CD4-positive, alpha-beta T cell (primary cell): ENCODE measurements around the gene KASH5. TPM values are rescaled to one million over a fixed set of nuclear protein-coding genes. Genes with fewer than 3 reads are reported as not detected.
A peak's percentile ranks its signal among the peaks of the same experiment; 100 is the strongest.

Experiments
- ATAC-seq: fragments of 200-7000 bp; cut with Tn5 transposase; one replicate; pipeline ENCODE4 v1.10.0; 2022; ENCODE audit warnings: mild to moderate bottlenecking; ENCODE audit not compliant: poor library complexity
- CTCF ChIA-PET: fragments of 350-600 bp; sonication (Branson Sonifier 250); formaldehyde crosslinking; loops from one replicate; lab custom pipeline; 2021; ENCODE audit warnings: antibody characterized with exemption, inconsistent platforms; lab: Charles Lee
- POLR2A ChIA-PET: fragments of 350-600 bp; sonication (Branson Sonifier 250); formaldehyde crosslinking; loops from one replicate; lab custom pipeline; 2021; ENCODE audit warnings: antibody characterized with exemption, inconsistent platforms; lab: Charles Lee
- DNase-seq, 14 experiments: peaks; one replicate each; pipeline ENCODE4 v3.0.0-alpha.2; 2013 to 2020; ENCODE audit warnings: mixed read lengths in 2 of 14
- H3K27ac ChIP-seq, 2 donors: one replicate each; pipeline versions ENCODE4 v1.5.1 to v1.7.0; 2013; ENCODE audit warnings: low read length in 2 of 2, low read depth in 1 of 2, mild to moderate bottlenecking in 1 of 2
- H3K27me3 ChIP-seq, 2 experiments: 1 replicate in 1 of 2; 2 replicates in 1 of 2; pipeline versions ENCODE4 v1.6.1 to v1.7.0; 2013; ENCODE audit warnings: low read length in 2 of 2, control low read depth in 1 of 2, mild to moderate bottlenecking in 1 of 2, moderate library complexity in 1 of 2; ENCODE audit not compliant: insufficient read depth in 2 of 2, control insufficient read depth in 1 of 2
- H3K36me3 ChIP-seq: one replicate; pipeline ENCODE4 v1.6.1; 2013; ENCODE audit warnings: low read length, control low read depth; ENCODE audit not compliant: insufficient read depth
- H3K4me1 ChIP-seq: one replicate; pipeline ENCODE4 v1.6.1; 2013; ENCODE audit warnings: low read length, control low read depth; ENCODE audit not compliant: insufficient read depth
- H3K4me3 ChIP-seq: one replicate; pipeline ENCODE4 v1.5.1; 2013; ENCODE audit warnings: mild to moderate bottlenecking, low read length, moderate library complexity
- H3K9me3 ChIP-seq, 2 experiments: 1 replicate in 1 of 2; 2 replicates in 1 of 2; pipeline versions ENCODE4 v1.6.1 to v1.7.0; 2013; ENCODE audit warnings: low read length in 2 of 2, mild to moderate bottlenecking in 2 of 2, control low read depth in 1 of 2, moderate library complexity in 1 of 2; ENCODE audit not compliant: control insufficient read depth in 1 of 2, insufficient read depth in 1 of 2
- H3K27ac Mint-ChIP-seq: one replicate; pipeline ENCODE4 v1.8.0; 2020; ENCODE audit warnings: mixed read lengths
- H3K27me3 Mint-ChIP-seq: one replicate; pipeline ENCODE4 v1.8.0; 2021; ENCODE audit warnings: mixed read lengths
- H3K36me3 Mint-ChIP-seq: one replicate; pipeline ENCODE4 v1.8.0; 2021; ENCODE audit warnings: low read depth, mixed read lengths
- H3K4me1 Mint-ChIP-seq: one replicate; pipeline ENCODE4 v1.8.0; 2021; ENCODE audit warnings: low read depth, mixed read lengths
- H3K4me3 Mint-ChIP-seq: one replicate; pipeline ENCODE4 v1.8.0; 2020; ENCODE audit warnings: mild to moderate bottlenecking, mixed read lengths
- H3K9me3 Mint-ChIP-seq: one replicate; pipeline ENCODE4 v1.8.0; 2020; ENCODE audit warnings: mixed read lengths
- intact Hi-C, 2 experiments: fragments of 100-400 bp; cut with DNase I in 1 of 2; cut with micrococcal nuclease in 1 of 2; formaldehyde crosslinking; loops; one replicate each; pipeline versions ENCODE4 v1.15.1 to v1.9.0; 2023 to 2025; cut with DNase I, micrococcal nuclease
- total RNA-seq, 174 experiments: library from RNA in 2 of 174; stranded (reverse) in 2 of 174; gene quantifications; one replicate each; pipeline ENCODE4 v1.2.3 and lab custom pipeline; 2021 to 2026
- TF ChIP-seq, protein P1 (sequence below): fragments of 200-600 bp; IDR thresholded peaks from one replicate; pipeline ENCODE4 v1.8.0; 2022; ENCODE audit warnings: antibody characterized with exemption, mild to moderate bottlenecking

KASH5 gene
- total RNA-seq, 2 experiments from 2014 or later, result not detected

GRCh38 chr19:49343123-49343522, 44.9 kb upstream of the KASH5 start:
- CTCF ChIA-PET, result interaction anchor here (1.3 kb wide), 1 partner anchor 15 kb away, joined by 6 read pairs; no protein-coding TSS in a partner anchor
- TF ChIP-seq, protein P1, sequence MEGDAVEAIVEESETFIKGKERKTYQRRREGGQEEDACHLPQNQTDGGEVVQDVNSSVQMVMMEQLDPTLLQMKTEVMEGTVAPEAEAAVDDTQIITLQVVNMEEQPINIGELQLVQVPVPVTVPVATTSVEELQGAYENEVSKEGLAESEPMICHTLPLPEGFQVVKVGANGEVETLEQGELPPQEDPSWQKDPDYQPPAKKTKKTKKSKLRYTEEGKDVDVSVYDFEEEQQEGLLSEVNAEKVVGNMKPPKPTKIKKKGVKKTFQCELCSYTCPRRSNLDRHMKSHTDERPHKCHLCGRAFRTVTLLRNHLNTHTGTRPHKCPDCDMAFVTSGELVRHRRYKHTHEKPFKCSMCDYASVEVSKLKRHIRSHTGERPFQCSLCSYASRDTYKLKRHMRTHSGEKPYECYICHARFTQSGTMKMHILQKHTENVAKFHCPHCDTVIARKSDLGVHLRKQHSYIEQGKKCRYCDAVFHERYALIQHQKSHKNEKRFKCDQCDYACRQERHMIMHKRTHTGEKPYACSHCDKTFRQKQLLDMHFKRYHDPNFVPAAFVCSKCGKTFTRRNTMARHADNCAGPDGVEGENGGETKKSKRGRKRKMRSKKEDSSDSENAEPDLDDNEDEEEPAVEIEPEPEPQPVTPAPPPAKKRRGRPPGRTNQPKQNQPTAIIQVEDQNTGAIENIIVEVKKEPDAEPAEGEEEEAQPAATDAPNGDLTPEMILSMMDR, result no peak
- intact Hi-C loops, result no loop called here
- peaks cover 25% of the 10 kb centered on the region for H3K36me3 ChIP-seq
- ATAC-seq (no peak), DNase-seq (no peak)
- no peak overlapping the region for H3K27ac ChIP-seq
- H3K36me3 Mint-ChIP-seq, result peaks cover 24% of the 10 kb centered on the region
- no peak overlapping the region for H3K4me3 ChIP-seq
- no peaks in the 10 kb centered on the region for H3K27me3 Mint-ChIP-seq
- H3K27me3 ChIP-seq, result no peaks in the 10 kb centered on the region
- H3K9me3 ChIP-seq, result no peaks in the 10 kb centered on the region
- peaks cover 20% of the 10 kb centered on the region for H3K4me1 ChIP-seq
- peaks cover 18% of the 10 kb centered on the region for H3K4me1 Mint-ChIP-seq
- H3K9me3 Mint-ChIP-seq, result no peaks in the 10 kb centered on the region
- POLR2A ChIA-PET, result no interaction called here
- H3K27ac Mint-ChIP-seq, result peak overlapping the region; percentile 13
- H3K4me3 Mint-ChIP-seq, result no peak overlapping the region

DNA sequence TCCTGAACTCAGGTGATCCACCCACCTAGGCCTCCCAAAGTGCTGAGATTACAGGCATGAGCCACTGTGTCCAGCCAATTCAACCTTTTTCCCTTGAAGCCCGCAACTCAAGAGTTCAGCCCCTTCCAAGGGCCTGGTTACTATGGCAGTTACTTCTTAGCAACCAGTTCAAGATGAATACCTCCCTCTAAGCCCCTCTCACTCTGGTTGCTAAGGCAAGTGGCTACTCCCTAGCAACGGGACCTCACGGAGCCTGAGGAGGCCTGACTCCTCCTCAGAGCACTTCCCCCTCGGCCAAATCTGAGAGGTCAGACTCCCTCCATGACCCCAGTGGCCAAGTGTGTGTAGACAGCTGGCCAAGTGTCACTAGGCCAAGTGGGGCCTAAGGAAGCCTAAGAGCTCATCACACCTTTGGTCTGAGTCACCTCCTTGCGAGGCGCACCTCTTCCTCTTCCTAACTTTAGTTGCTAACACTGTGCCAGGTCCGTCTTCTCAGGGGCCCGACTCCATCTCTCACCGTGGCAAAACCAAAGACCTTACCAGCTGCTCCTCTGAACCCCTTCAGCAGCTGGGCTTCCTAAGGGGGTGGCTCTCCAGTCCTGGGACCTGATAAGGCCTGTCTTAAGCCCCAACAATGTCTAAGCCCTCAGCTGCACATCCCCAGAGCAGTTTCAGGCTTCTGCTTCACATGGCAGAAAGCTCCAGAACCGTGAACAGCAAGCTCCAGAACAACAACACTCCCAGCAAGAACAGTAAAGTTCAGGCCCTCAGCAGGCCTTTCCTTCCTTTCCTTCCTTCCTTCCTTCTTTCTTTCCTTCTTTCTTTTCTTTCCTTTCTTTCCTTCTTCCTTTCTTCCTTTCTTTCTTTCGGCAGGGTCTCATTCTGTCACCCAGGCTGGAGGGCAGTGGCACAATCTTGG, 43.3 kb upstream of the KASH5 start:
- Mint-ChIP-seq H3K4me1 (peaks cover 8% of the 10 kb centered on the region), H3K36me3 (peaks cover 13% of the 10 kb centered on the region), H3K4me3 (no peak overlapping the region), H3K27me3 (no peaks in the 10 kb centered on the region), H3K27ac (no peak overlapping the region), H3K9me3 (no peaks in the 10 kb centered on the region)
- no peak for ATAC-seq
- TF ChIP-seq, protein P1, result no peak
- Histone ChIP-seq H3K4me1 (peaks cover 5% of the 10 kb centered on the region), H3K27ac (no peak overlapping the region), H3K4me3 (no peak overlapping the region), H3K27me3 (no peaks in the 10 kb centered on the region), H3K36me3 (peaks cover 10% of the 10 kb centered on the region), H3K9me3 (no peaks in the 10 kb centered on the region)
- intact Hi-C loops, result no loop called here
- ChIA-PET CTCF (no interaction called here), POLR2A (interaction anchor here (0.9 kb wide), 1 partner anchor 12 kb away, joined by 3 read pairs; no protein-coding TSS in a partner anchor)
- DNase-seq, result no peak

- Histone ChIP-seq H3K4me3 (no peak overlapping the region), H3K4me1 (peaks cover 2% of the 10 kb centered on the region), H3K27me3 (no peaks in the 10 kb centered on the region), H3K36me3 (no peaks in the 10 kb centered on the region), H3K9me3 (no peaks in the 10 kb centered on the region), H3K27ac (no peak overlapping the region)
- H3K27me3 Mint-ChIP-seq, result no peaks in the 10 kb centered on the region
- no peaks in the 10 kb centered on the region for H3K4me1 Mint-ChIP-seq
- ChIA-PET CTCF (no interaction called here), POLR2A (interaction anchor here (0.6 kb wide), 1 partner anchor 33 kb away, joined by 5 read pairs; no protein-coding TSS in a partner anchor)
- no peak overlapping the region for H3K4me3 Mint-ChIP-seq
- TF ChIP-seq, protein P1, result no peak
- intact Hi-C loops, result no loop called here
- no peaks in the 10 kb centered on the region for H3K9me3 Mint-ChIP-seq
- ATAC-seq, result no peak
- H3K27ac Mint-ChIP-seq, result no peak overlapping the region
- DNase-seq, result no peak
- H3K36me3 Mint-ChIP-seq, result no peaks in the 10 kb centered on the region
These were observed 40.9 kb upstream of the KASH5 start for GRCh38 chr19:49347191-49347590.
